GM21515 (cell line): Measurements from ENCODE around the gene MORF4L2.
A peak's percentile ranks its signal among the peaks of the same experiment; 100 is the strongest.

Experiments
- ATAC-seq: cut with Tn5 transposase; IDR thresholded peaks from one replicate; pipeline ENCODE4 v1.9.1; 2021; ENCODE audit not compliant: unreplicated experiment

Gene MORF4L2

GRCh38 chrX:103637604-103638338 is 48.7 kb downstream of the MORF4L2 start:
- no peak for ATAC-seq

- ATAC-seq, result no peak
These were observed 51.1 kb downstream of the MORF4L2 start for GRCh38 chrX:103635436-103635835.

GRCh38 chrX:103631145-103631544 is 55.4 kb downstream of the MORF4L2 start:
- no peak for ATAC-seq

GRCh38 chrX:103630171-103630511 is 56.4 kb downstream of the MORF4L2 start:
- no peak for ATAC-seq

GRCh38 chrX:103629318-103630170 is 57.0 kb downstream of the MORF4L2 start:
- ATAC-seq, result no peak

- peak; percentile 69 for ATAC-seq
These were observed 57.8 kb downstream of the MORF4L2 start, which contains the start of gene TCEAL1 for GRCh38 chrX:103628386-103629317. TCEAL1 (plus strand) TSS chrX:103628975; CDS start chrX:103629917, 942 bp downstream.

- no peak for ATAC-seq
These were observed 59.6 kb downstream of the MORF4L2 start for GRCh38 chrX:103626855-103627254.
